ENCODE data around the gene ADGRF4. TPM values are rescaled to one million over a fixed set of nuclear protein-coding genes. Genes with fewer than 3 reads are reported as not detected.

Gene ADGRF4
- total and polyA plus RNA-seq, 2 experiments from 2014 or later, result 4.2 to 7.5 TPM

- TF ChIP-seq EZH2 (IDR thresholded peaks at IDR 0.05; ENCODE audit: borderline replicate concordance), result no peak
- no peak for TF ChIP-seq EZH2phosphoT487 (IDR thresholded peaks at IDR 0.05; ENCODE audit: low read depth, severe bottlenecking, unreplicated experiment)
- no peak for TF ChIP-seq CTCF (IDR thresholded peaks at IDR 0.05; ENCODE audit: poor library complexity)
- peaks cover 13% of the 10 kb centered on the region for H3K4me1 ChIP-seq (ENCODE audit: insufficient read depth)
- no peaks in the 10 kb centered on the region for H3K79me2 ChIP-seq
- no peaks in the 10 kb centered on the region for H3K27me3 ChIP-seq
- peak overlapping the region; percentile 86 for H3K27ac ChIP-seq
- no peaks in the 10 kb centered on the region for H3K9me3 ChIP-seq (ENCODE audit: low read depth)
- WGBS (ENCODE audit: low lambda C conversion rate, missing lambda C conversion rate), result 44% methylated on average over 5 of the region's 5 CpGs
- no peak overlapping the region for H2AFZ ChIP-seq
- H3K9me2 ChIP-seq (replicated peaks; ENCODE audit: insufficient read depth), result no peaks in the 10 kb centered on the region
- no peaks in the 10 kb centered on the region for H3K36me3 ChIP-seq (replicated peaks; ENCODE audit: insufficient read depth, low read depth)
- DNase-seq (ENCODE audit: low spot score), result peak; percentile 67
- H3K4me3 ChIP-seq, result no peak overlapping the region
- peak overlapping the region; percentile 60 for H3K4me2 ChIP-seq
- no peaks in the 10 kb centered on the region for H4K20me1 ChIP-seq (ENCODE audit: insufficient read depth, poor library complexity, severe bottlenecking)
Observed at GRCh38 chr6:47700053-47700452, 1.7 kb downstream of the ADGRF4 start.

GRCh38 chr6:47700596-47700995 is 2.2 kb downstream of the ADGRF4 start:
- Histone ChIP-seq H3K79me2 (no peaks in the 10 kb centered on the region), H3K27me3 (no peaks in the 10 kb centered on the region), H3K4me2 (peak overlapping the region; percentile 60), H3K4me3 (no peak overlapping the region), H4K20me1 (ENCODE audit: insufficient read depth, poor library complexity, severe bottlenecking) (no peaks in the 10 kb centered on the region), H3K9me2 (replicated peaks; ENCODE audit: insufficient read depth) (no peaks in the 10 kb centered on the region), H3K36me3 (replicated peaks; ENCODE audit: insufficient read depth, low read depth) (no peaks in the 10 kb centered on the region), H3K27ac (peak overlapping the region; percentile 86), H3K9me3 (ENCODE audit: low read depth) (no peaks in the 10 kb centered on the region), H3K4me1 (ENCODE audit: insufficient read depth) (peaks cover 13% of the 10 kb centered on the region), H2AFZ (no peak overlapping the region)
- 90% methylated on average over 2 of the region's 2 CpGs for WGBS (ENCODE audit: low lambda C conversion rate, missing lambda C conversion rate)
- DNase-seq (ENCODE audit: low spot score), result no peak
- no peak for TF ChIP-seq CTCF (IDR thresholded peaks at IDR 0.05; ENCODE audit: poor library complexity)

- Histone ChIP-seq H3K79me2 (no peaks in the 10 kb centered on the region), H3K27ac (peak overlapping the region; percentile 86), H3K27me3 (no peaks in the 10 kb centered on the region), H3K4me2 (peak overlapping the region; percentile 60), H2AFZ (no peak overlapping the region), H3K4me1 (ENCODE audit: insufficient read depth) (peaks cover 13% of the 10 kb centered on the region), H3K4me3 (no peak overlapping the region), H3K9me3 (ENCODE audit: low read depth) (no peaks in the 10 kb centered on the region), H3K36me3 (replicated peaks; ENCODE audit: insufficient read depth, low read depth) (no peaks in the 10 kb centered on the region), H3K9me2 (replicated peaks; ENCODE audit: insufficient read depth) (no peaks in the 10 kb centered on the region), H4K20me1 (ENCODE audit: insufficient read depth, poor library complexity, severe bottlenecking) (no peaks in the 10 kb centered on the region)
- no peak for DNase-seq (ENCODE audit: low spot score)
- no peak for TF ChIP-seq EZH2phosphoT487 (IDR thresholded peaks at IDR 0.05; ENCODE audit: low read depth, severe bottlenecking, unreplicated experiment)
- no peak for TF ChIP-seq CTCF (IDR thresholded peaks at IDR 0.05; ENCODE audit: poor library complexity)
- TF ChIP-seq EZH2 (IDR thresholded peaks at IDR 0.05; ENCODE audit: borderline replicate concordance), result no peak
- WGBS (ENCODE audit: low lambda C conversion rate, missing lambda C conversion rate), result 44% methylated on average over 4 of the region's 4 CpGs
Observed at GRCh38 chr6:47701363-47701762, 3.0 kb downstream of the ADGRF4 start.

- no peaks in the 10 kb centered on the region for H4K20me1 ChIP-seq (ENCODE audit: insufficient read depth, poor library complexity, severe bottlenecking)
- H3K9me2 ChIP-seq (replicated peaks; ENCODE audit: insufficient read depth), result no peaks in the 10 kb centered on the region
- H3K9me3 ChIP-seq (ENCODE audit: low read depth), result no peaks in the 10 kb centered on the region
- 86% methylated on average over 5 of the region's 5 CpGs for WGBS (ENCODE audit: low lambda C conversion rate, missing lambda C conversion rate)
- TF ChIP-seq EZH2phosphoT487 (IDR thresholded peaks at IDR 0.05; ENCODE audit: low read depth, severe bottlenecking, unreplicated experiment) (no peak), CTCF (IDR thresholded peaks at IDR 0.05; ENCODE audit: poor library complexity) (no peak), EZH2 (IDR thresholded peaks at IDR 0.05; ENCODE audit: borderline replicate concordance) (no peak)
- H3K4me2 ChIP-seq, result no peak overlapping the region
- no peaks in the 10 kb centered on the region for H3K36me3 ChIP-seq (replicated peaks; ENCODE audit: insufficient read depth, low read depth)
- no peaks in the 10 kb centered on the region for H3K27me3 ChIP-seq
- no peak overlapping the region for H2AFZ ChIP-seq
- no peak for DNase-seq (ENCODE audit: low spot score)
- H3K4me3 ChIP-seq, result no peak overlapping the region
- no peaks in the 10 kb centered on the region for H3K4me1 ChIP-seq (ENCODE audit: insufficient read depth)
- H3K79me2 ChIP-seq, result no peaks in the 10 kb centered on the region
- no peak overlapping the region for H3K27ac ChIP-seq
Observed at GRCh38 chr6:47709160-47709559, 10.8 kb downstream of the ADGRF4 start.
